Stomach (tissue), 4 donors: ENCODE measurements around the gene NRF1.

Experiments
- CTCF ChIP-seq, 7 experiments: fragments of 450-650 bp in 4 of 7; fragments of 200-600 bp in 3 of 7; sonication (generic) in 3 of 7; IDR thresholded peaks; one replicate each; pipeline ENCODE4 v1.5.1; 2016 to 2019; ENCODE audit warnings: antibody characterized with exemption in 7 of 7, control low read depth in 2 of 7, mild to moderate bottlenecking in 1 of 7
- EP300 ChIP-seq: sonication (generic); formaldehyde crosslinking; IDR thresholded peaks from one replicate; pipeline ENCODE4 v1.6.1; 2017; ENCODE audit warnings: antibody characterized with exemption
- POLR2A ChIP-seq, 4 donors: fragments of 450-650 bp; IDR thresholded peaks; one replicate each; pipeline ENCODE4 v1.6.1; 2016; ENCODE audit warnings: antibody characterized with exemption in 4 of 4, control low read depth in 2 of 4, mild to moderate bottlenecking in 1 of 4, moderate library complexity in 1 of 4

GRCh38 chr7:129799350-129799955 lies 187.9 kb downstream of the NRF1 start:
- TF ChIP-seq EP300, result no peak
- TF ChIP-seq POLR2A (IDR thresholded peaks at IDR 0.05), result no peak
- TF ChIP-seq CTCF (IDR thresholded peaks at IDR 0.05), result no peak
